NCI-H2081 treated with DMSO at 0.1 percent for 48 hours (cell line): ENCODE data around the gene RGS7.
"Not testable (repeated sequence)": the region's sequence is repeated elsewhere in the genome, so short reads cannot be mapped to it uniquely, and the experiment has no call there.

Experiments
- DNase-seq: peaks from one replicate; lab custom pipeline; 2025; lab: John Stamatoyannopoulos, UW

RGS7 gene

DNA sequence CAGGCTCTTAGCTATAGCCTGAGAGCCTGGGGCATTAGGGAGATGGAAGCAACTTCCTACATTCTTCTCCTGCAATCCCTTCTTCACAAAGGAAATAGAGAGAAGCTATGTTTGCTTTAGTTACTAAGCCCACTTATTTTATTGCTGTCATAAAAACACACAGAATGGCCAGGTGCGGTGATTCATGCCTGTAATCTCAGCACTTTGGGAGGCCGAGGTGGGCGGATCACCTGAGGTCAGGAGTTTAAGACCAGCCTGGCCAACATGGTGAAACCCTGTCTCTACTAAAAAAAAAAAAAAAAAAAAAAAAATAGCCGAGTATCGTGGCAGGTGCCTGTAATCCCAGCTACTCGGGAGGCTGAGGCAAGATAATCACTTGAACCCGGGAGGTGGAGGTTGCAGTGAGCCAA is 573.3 kb downstream of the RGS7 start:
- DNase-seq: peak; percentile 59

DNA sequence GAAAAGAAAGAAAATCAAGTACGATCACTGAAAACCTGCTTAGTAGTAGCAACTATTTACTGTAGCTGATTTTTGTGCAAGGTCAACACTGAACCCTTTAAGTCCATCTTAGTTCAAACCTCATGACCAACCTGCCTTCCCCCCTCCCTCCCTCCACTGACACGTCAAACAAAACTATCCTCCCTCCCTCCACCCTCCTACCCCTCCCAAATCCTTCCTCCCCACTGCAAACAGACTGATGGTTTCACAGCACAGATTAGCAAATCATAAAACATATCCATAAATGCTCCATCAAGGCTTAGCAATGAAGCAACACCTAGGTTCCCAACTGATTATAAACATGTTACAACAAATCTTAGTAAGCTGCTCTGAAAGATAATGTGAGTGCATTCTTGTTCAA is 580.8 kb downstream of the RGS7 start:
- no peak for DNase-seq

- DNase-seq: no peak
These were observed 584.9 kb downstream of the RGS7 start for GRCh38 chr1:240772131-240772530.

GRCh38 chr1:240771450-240771849 is 585.6 kb downstream of the RGS7 start:
- no peak for DNase-seq

DNA sequence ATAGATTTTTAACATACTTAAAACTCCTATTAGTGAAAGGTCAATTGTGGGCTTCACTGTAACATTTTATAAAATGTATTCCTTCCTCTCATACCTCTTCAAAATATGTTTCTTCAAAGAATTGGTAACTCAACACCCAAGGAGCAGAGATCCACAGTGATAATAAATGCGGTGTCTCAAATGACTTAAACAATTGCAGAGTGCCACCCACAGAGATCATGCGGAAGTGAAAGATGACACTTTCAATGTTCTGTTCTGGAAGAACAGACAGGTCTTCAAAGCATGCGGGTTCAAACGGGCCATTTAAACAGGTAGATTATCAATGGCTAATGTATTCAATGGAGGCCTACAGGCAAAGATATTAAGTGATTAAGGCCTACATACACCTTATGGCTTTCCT is 588.0 kb downstream of the RGS7 start:
- DNase-seq: no peak

GRCh38 chr1:240766831-240767230 is 590.2 kb downstream of the RGS7 start:
- no peak for DNase-seq

DNA sequence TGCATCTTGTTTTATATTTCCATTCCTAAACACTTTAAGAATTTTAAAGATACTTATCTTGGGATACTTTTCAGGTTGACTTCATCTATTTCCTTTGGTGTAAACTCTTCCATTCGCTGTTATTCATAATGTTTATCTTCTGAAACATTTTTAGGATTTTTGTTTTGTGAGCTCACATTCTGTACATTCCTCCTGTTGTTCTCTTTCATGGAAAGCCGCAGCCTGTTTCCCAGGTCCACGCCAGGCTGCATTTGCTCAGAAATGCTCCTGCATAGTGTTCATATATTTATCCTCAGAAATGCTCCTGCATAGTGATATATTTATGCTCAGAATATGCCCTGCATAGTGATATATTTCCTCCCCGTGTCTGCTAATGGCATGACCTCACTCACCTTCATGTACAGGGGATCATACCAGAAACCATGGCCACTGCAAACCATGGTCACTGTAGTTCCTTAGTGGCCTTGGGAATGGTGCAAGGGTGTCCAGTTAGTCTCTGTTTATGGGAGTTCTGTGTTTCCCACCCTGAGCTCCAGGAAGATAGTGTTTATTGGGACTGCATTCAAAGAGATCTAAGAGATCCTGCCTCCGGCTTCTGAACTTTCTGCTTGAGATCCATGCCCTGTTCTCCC is 591.2 kb downstream of the RGS7 start:
- no peak for DNase-seq

DNA sequence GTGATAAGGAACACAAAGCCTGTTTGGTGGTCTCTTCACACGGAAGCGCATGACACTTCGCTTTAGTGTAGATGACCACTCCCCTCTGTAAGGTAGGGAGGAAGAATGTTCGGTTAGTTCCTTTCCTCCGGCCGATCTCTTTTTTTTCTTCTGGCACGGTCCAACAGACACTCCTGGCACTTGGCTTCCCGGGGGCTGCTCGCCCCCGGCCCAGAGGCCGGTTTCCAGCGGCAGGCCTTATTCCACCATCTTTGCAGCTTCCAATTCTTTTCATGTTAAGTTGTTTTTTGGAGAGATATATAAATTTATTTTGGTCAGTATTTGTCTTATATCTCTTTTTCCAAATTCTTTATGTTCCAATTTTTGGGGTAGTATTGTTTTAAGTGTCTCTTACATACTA is 593.2 kb downstream of the RGS7 start:
- DNase-seq: no peak

DNA sequence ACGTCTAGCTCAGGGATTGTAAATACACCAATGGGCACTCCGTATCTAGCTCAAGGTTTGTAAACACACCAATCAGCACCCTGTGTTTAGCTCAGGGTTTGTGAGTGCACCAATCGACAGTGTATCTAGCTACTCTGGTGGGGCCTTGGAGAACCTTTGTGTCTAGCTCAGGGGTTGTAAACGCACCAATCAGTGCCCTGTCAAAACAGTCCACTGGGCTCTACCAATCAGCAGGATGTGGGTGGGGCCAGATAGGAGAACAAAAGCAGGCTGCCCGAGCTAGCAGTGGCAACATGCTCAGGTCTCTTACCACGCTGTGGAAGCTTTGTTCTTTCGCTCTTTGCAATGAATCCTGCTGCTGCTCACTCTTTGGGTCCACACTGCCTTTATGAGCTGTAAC is 593.9 kb downstream of the RGS7 start:
- DNase-seq: not testable (repeated sequence)

- not testable (repeated sequence) for DNase-seq
These were observed 594.5 kb downstream of the RGS7 start for GRCh38 chr1:240762471-240762987.

DNA sequence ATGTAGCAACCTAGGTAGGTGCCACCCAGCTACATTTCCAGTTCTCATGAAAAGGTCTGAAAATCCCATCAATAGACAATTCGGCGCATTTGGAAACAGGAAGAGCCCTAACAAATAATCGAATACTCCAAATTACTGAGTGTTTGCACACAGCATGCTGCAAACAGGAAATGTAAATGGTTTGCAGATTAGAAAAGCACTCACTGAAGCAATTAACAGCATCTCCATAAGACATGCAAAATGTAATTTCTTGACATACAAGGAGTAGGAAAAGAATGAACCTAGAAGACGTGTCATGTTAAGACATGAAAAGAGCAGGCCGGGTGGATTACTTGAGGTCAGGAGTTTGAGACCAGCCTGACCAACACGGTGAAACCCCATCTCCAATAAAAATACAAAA is 598.2 kb downstream of the RGS7 start:
- DNase-seq: not testable (repeated sequence)

DNA sequence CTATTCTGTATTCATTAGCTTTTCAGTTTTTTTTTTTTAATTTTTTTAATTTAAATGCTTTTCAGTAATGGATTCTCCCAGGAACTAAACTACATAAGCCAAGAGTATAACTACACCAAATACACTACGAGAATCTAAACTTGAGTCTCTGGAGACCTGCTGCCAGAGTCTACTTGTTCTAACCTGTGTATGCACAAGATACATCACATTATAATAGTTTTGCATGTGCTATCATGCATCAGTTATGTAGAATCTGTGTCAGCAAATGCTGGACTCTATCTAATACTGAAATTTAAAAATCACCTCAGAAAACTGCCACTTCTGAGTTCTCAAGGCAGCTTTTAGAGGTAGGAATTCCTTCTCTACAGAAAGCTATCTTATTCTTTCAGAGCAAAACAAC is 598.7 kb downstream of the RGS7 start:
- DNase-seq: no peak

- DNase-seq: no peak
These were observed 609.1 kb downstream of the RGS7 start for GRCh38 chr1:240747907-240748306.

- no peak for DNase-seq
These were observed 613.3 kb downstream of the RGS7 start for GRCh38 chr1:240743705-240744104.

- DNase-seq: no peak
These were observed 617.3 kb downstream of the RGS7 start for GRCh38 chr1:240739754-240740153.

DNA sequence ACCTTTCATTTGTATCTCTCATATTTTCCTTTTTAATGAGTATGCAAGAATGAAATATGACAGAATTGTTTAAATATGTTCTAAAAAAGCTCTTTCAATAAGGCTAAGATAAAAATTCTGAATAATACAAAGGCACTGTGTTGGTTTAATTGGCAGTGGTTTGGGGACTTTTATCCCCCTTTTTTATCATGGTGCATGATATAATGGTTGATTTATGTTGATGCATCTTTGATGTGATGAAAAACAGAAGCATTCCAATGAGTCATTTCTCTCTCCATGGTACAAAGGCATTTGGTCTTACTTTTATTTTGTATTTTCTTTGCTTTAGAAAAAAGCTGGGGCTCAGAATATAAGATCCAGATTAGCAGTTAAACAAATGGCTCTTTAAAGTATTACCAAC is 617.9 kb downstream of the RGS7 start:
- no peak for DNase-seq

- no peak for DNase-seq
These were observed 619.2 kb downstream of the RGS7 start for GRCh38 chr1:240737766-240738265.

DNA sequence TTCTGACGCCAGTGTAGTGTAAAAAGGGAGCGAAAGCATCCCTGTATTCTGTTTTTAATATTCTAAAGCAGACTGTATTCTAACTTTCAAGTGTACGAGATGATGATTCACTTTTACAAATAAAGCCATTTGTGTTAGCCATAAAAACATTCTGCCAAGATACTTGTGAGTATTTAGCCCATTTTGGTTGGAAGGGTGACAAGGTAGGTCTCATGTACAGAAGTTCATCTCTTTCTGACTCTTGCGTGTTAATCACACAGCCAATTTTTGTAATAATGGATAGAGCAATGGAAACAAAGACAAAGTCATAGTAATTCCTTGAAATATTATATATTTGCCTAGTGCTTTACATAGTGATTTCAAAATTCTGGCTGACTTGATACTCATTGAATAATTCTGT is 619.7 kb downstream of the RGS7 start:
- DNase-seq: no peak

DNA sequence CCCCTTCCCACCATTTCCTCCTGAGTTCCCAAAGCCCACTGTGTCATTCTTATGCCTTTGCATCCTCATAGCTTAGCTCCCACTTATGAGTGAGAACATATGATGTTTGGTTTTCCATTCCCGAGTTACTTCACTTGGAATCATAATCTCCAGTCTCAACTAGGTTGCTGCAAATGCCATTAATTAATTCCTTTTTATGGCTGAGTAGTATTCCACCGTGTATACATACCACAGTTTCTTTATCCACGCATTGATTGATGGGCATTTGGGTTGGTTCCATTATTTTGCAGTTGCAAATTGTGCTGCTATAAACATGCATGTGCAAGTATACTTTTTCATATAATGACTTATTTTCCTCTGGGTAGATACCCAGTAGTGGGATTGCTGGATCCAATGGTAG is 622.3 kb downstream of the RGS7 start:
- not testable (repeated sequence) for DNase-seq

- DNase-seq: no peak
These were observed 623.0 kb downstream of the RGS7 start for GRCh38 chr1:240734001-240734400.

GRCh38 chr1:240732390-240732789 is 624.6 kb downstream of the RGS7 start:
- peak; percentile 68 for DNase-seq
